IMR-90 (cell line): ENCODE results near the gene SYNPR.

Source experiments
- BHLHE40 ChIP-seq: fragments of 150-350 bp; IDR thresholded peaks from 2 replicates; pipeline ENCODE4 v1.6.1; 2016; ENCODE audit warnings: mild to moderate bottlenecking, low read depth, low read length
- CEBPB ChIP-seq: IDR thresholded peaks from 2 replicates; pipeline ENCODE4 v1.6.1; 2012; ENCODE audit warnings: low read depth, low read length, improper control_type of control experiment
- CTCF ChIP-seq: conservative IDR thresholded peaks from 2 replicates; pipeline ENCODE4 v1.5.1; 2012; ENCODE audit warnings: mild to moderate bottlenecking, low read depth, low read length, improper control_type of control experiment
- ELK1 ChIP-seq: fragments of 150-350 bp; IDR thresholded peaks from 2 replicates; pipeline ENCODE4 v1.6.1; 2016; ENCODE audit warnings: low read depth, mild to moderate bottlenecking, low read length, moderate library complexity, borderline replicate concordance
- FOS ChIP-seq: fragments of 150-350 bp; IDR thresholded peaks from 2 replicates; pipeline ENCODE4 v1.6.1; 2016; ENCODE audit warnings: low read depth, low read length
- MAFK ChIP-seq: IDR thresholded peaks from 2 replicates; pipeline ENCODE4 v1.6.1; 2012; ENCODE audit warnings: low read depth, low read length, improper control_type of control experiment
- MAZ ChIP-seq: IDR thresholded peaks from 2 replicates; pipeline ENCODE4 v1.6.1; 2012; ENCODE audit warnings: low read depth, mild to moderate bottlenecking, low read length, improper control_type of control experiment, moderate library complexity, borderline replicate concordance
- POLR2A ChIP-seq: IDR thresholded peaks from 2 replicates; pipeline ENCODE4 v1.6.1; 2012; ENCODE audit warnings: mild to moderate bottlenecking, low read depth, low read length
- RAD21 ChIP-seq: IDR thresholded peaks from 2 replicates; pipeline ENCODE4 v1.6.1; 2012; ENCODE audit warnings: low read length, improper control_type of control experiment
- RCOR1 ChIP-seq: IDR thresholded peaks from 2 replicates; pipeline ENCODE4 v1.6.1; 2012; ENCODE audit warnings: mild to moderate bottlenecking, low read length, improper control_type of control experiment; ENCODE audit not compliant: insufficient replicate concordance
- RFX5 ChIP-seq: IDR thresholded peaks from 2 replicates; pipeline ENCODE4 v1.8.0; 2012; ENCODE audit warnings: low read depth, mild to moderate bottlenecking, low read length, moderate library complexity
- SMC3 ChIP-seq: fragments of 150-350 bp; IDR thresholded peaks from 2 replicates; pipeline ENCODE4 v1.6.1; 2016; ENCODE audit warnings: low read depth, mild to moderate bottlenecking, antibody characterized with exemption, low read length, moderate library complexity
- USF2 ChIP-seq: fragments of 150-350 bp; IDR thresholded peaks from 2 replicates; pipeline ENCODE4 v1.6.1; 2017; ENCODE audit warnings: mild to moderate bottlenecking, antibody characterized with exemption, low read length, low read depth

- TF ChIP-seq POLR2A, result no peak
- TF ChIP-seq FOS, result no peak
- no peak for TF ChIP-seq CTCF
- no peak for TF ChIP-seq RCOR1
- TF ChIP-seq CEBPB, result no peak
- TF ChIP-seq SMC3, result no peak
- no peak for TF ChIP-seq MAZ
- TF ChIP-seq USF2, result no peak
- no peak for TF ChIP-seq RFX5
- TF ChIP-seq RAD21, result no peak
- no peak for TF ChIP-seq MAFK
- no peak for TF ChIP-seq ELK1
- no peak for TF ChIP-seq BHLHE40
These were observed 122.2 kb downstream of the SYNPR start for GRCh38 chr3:63400246-63400860.
